ENCODE measurements around the gene ENTPD8.

The ENTPD8 gene

GRCh38 chr9:137482094-137482781 is 41.1 kb upstream of the ENTPD8 start:
- H3K79me2 ChIP-seq (ENCODE audit: control insufficient read depth, insufficient read depth, low read length, unreplicated experiment) = no peaks in the 10 kb centered on the region
- H2AFZ ChIP-seq (ENCODE audit: low read length, unreplicated experiment) = peak overlapping the region; percentile 75
- no peak overlapping the region for H3K4me3 ChIP-seq (ENCODE audit: low read depth, low read length)
- H3K36me3 ChIP-seq (ENCODE audit: insufficient read depth, low read length) = no peaks in the 10 kb centered on the region
- peak overlapping the region; percentile 57 for H3K27ac ChIP-seq (ENCODE audit: low read depth, low read length)
- no peaks in the 10 kb centered on the region for H3K27me3 ChIP-seq (ENCODE audit: insufficient read depth, low read length)
- H3K4me1 ChIP-seq (ENCODE audit: control insufficient read depth, insufficient read depth, low read length, unreplicated experiment) = peaks cover 9% of the 10 kb centered on the region

- Histone ChIP-seq H3K36me3 (ENCODE audit: insufficient read depth, low read length) (no peaks in the 10 kb centered on the region), H3K79me2 (ENCODE audit: control insufficient read depth, insufficient read depth, low read length, unreplicated experiment) (no peaks in the 10 kb centered on the region), H3K27me3 (ENCODE audit: insufficient read depth, low read length) (no peaks in the 10 kb centered on the region), H2AFZ (ENCODE audit: low read length, unreplicated experiment) (no peak overlapping the region), H3K4me3 (ENCODE audit: low read depth, low read length) (no peak overlapping the region), H3K4me1 (ENCODE audit: control insufficient read depth, insufficient read depth, low read length, unreplicated experiment) (peaks cover 9% of the 10 kb centered on the region), H3K27ac (ENCODE audit: low read depth, low read length) (no peak overlapping the region)
Measured at GRCh38 chr9:137480686-137481683, 39.8 kb upstream of the ENTPD8 start.

GRCh38 chr9:137479892-137480685 is 38.9 kb upstream of the ENTPD8 start:
- peaks cover 9% of the 10 kb centered on the region for H3K4me1 ChIP-seq (ENCODE audit: control insufficient read depth, insufficient read depth, low read length, unreplicated experiment)
- no peak overlapping the region for H3K4me3 ChIP-seq (ENCODE audit: low read depth, low read length)
- H3K79me2 ChIP-seq (ENCODE audit: control insufficient read depth, insufficient read depth, low read length, unreplicated experiment) = no peaks in the 10 kb centered on the region
- H3K36me3 ChIP-seq (ENCODE audit: insufficient read depth, low read length) = no peaks in the 10 kb centered on the region
- H2AFZ ChIP-seq (ENCODE audit: low read length, unreplicated experiment) = no peak overlapping the region
- H3K27me3 ChIP-seq (ENCODE audit: insufficient read depth, low read length) = no peaks in the 10 kb centered on the region
- no peak overlapping the region for H3K27ac ChIP-seq (ENCODE audit: low read depth, low read length)

GRCh38 chr9:137478962-137479861 is 38.1 kb upstream of the ENTPD8 start:
- Histone ChIP-seq H3K27me3 (ENCODE audit: insufficient read depth, low read length) (no peaks in the 10 kb centered on the region), H3K36me3 (ENCODE audit: insufficient read depth, low read length) (no peaks in the 10 kb centered on the region), H3K79me2 (ENCODE audit: control insufficient read depth, insufficient read depth, low read length, unreplicated experiment) (no peaks in the 10 kb centered on the region), H3K27ac (ENCODE audit: low read depth, low read length) (no peak overlapping the region), H3K4me1 (ENCODE audit: control insufficient read depth, insufficient read depth, low read length, unreplicated experiment) (peaks cover 9% of the 10 kb centered on the region), H2AFZ (ENCODE audit: low read length, unreplicated experiment) (no peak overlapping the region), H3K4me3 (ENCODE audit: low read depth, low read length) (no peak overlapping the region)

GRCh38 chr9:137478613-137478961 is 37.4 kb upstream of the ENTPD8 start:
- Histone ChIP-seq H3K27ac (ENCODE audit: low read depth, low read length) (no peak overlapping the region), H2AFZ (ENCODE audit: low read length, unreplicated experiment) (no peak overlapping the region), H3K36me3 (ENCODE audit: insufficient read depth, low read length) (no peaks in the 10 kb centered on the region), H3K27me3 (ENCODE audit: insufficient read depth, low read length) (no peaks in the 10 kb centered on the region), H3K79me2 (ENCODE audit: control insufficient read depth, insufficient read depth, low read length, unreplicated experiment) (no peaks in the 10 kb centered on the region), H3K4me3 (ENCODE audit: low read depth, low read length) (no peak overlapping the region), H3K4me1 (ENCODE audit: control insufficient read depth, insufficient read depth, low read length, unreplicated experiment) (peaks cover 9% of the 10 kb centered on the region)

GRCh38 chr9:137477778-137478612 is 36.8 kb upstream of the ENTPD8 start:
- Histone ChIP-seq H3K4me3 (ENCODE audit: low read depth, low read length) (no peak overlapping the region), H3K27ac (ENCODE audit: low read depth, low read length) (no peak overlapping the region), H3K79me2 (ENCODE audit: control insufficient read depth, insufficient read depth, low read length, unreplicated experiment) (no peaks in the 10 kb centered on the region), H3K27me3 (ENCODE audit: insufficient read depth, low read length) (no peaks in the 10 kb centered on the region), H2AFZ (ENCODE audit: low read length, unreplicated experiment) (no peak overlapping the region), H3K36me3 (ENCODE audit: insufficient read depth, low read length) (no peaks in the 10 kb centered on the region), H3K4me1 (ENCODE audit: control insufficient read depth, insufficient read depth, low read length, unreplicated experiment) (peaks cover 9% of the 10 kb centered on the region)

GRCh38 chr9:137476856-137477255 is 35.7 kb upstream of the ENTPD8 start:
- Histone ChIP-seq H3K4me1 (ENCODE audit: control insufficient read depth, insufficient read depth, low read length, unreplicated experiment) (peaks cover under 1% of the 10 kb centered on the region), H3K27ac (ENCODE audit: low read depth, low read length) (no peak overlapping the region), H2AFZ (ENCODE audit: low read length, unreplicated experiment) (no peak overlapping the region), H3K79me2 (ENCODE audit: control insufficient read depth, insufficient read depth, low read length, unreplicated experiment) (no peaks in the 10 kb centered on the region), H3K36me3 (ENCODE audit: insufficient read depth, low read length) (no peaks in the 10 kb centered on the region), H3K27me3 (ENCODE audit: insufficient read depth, low read length) (no peaks in the 10 kb centered on the region), H3K4me3 (ENCODE audit: low read depth, low read length) (no peak overlapping the region)

GRCh38 chr9:137475666-137476065 is 34.5 kb upstream of the ENTPD8 start:
- no peaks in the 10 kb centered on the region for H3K4me1 ChIP-seq (ENCODE audit: control insufficient read depth, insufficient read depth, low read length, unreplicated experiment)
- no peaks in the 10 kb centered on the region for H3K36me3 ChIP-seq (ENCODE audit: insufficient read depth, low read length)
- H3K79me2 ChIP-seq (ENCODE audit: control insufficient read depth, insufficient read depth, low read length, unreplicated experiment) = no peaks in the 10 kb centered on the region
- H3K27ac ChIP-seq (ENCODE audit: low read depth, low read length) = no peak overlapping the region
- H3K27me3 ChIP-seq (ENCODE audit: insufficient read depth, low read length) = no peaks in the 10 kb centered on the region
- H3K4me3 ChIP-seq (ENCODE audit: low read depth, low read length) = no peak overlapping the region
- no peak overlapping the region for H2AFZ ChIP-seq (ENCODE audit: low read length, unreplicated experiment)

- no peaks in the 10 kb centered on the region for H3K4me1 ChIP-seq (ENCODE audit: control insufficient read depth, insufficient read depth, low read length, unreplicated experiment)
- no peak overlapping the region for H2AFZ ChIP-seq (ENCODE audit: low read length, unreplicated experiment)
- H3K4me3 ChIP-seq (ENCODE audit: low read depth, low read length) = no peak overlapping the region
- H3K79me2 ChIP-seq (ENCODE audit: control insufficient read depth, insufficient read depth, low read length, unreplicated experiment) = no peaks in the 10 kb centered on the region
- H3K36me3 ChIP-seq (ENCODE audit: insufficient read depth, low read length) = no peaks in the 10 kb centered on the region
- no peak overlapping the region for H3K27ac ChIP-seq (ENCODE audit: low read depth, low read length)
- H3K27me3 ChIP-seq (ENCODE audit: insufficient read depth, low read length) = no peaks in the 10 kb centered on the region
Measured at GRCh38 chr9:137474271-137474670, 33.1 kb upstream of the ENTPD8 start.
